GM18498 (cell line): Measurements from ENCODE around the gene CD27.
A peak's percentile ranks its signal among the peaks of the same experiment; 100 is the strongest.
"Not testable (repeated sequence)": the region's sequence is repeated elsewhere in the genome, so short reads cannot be mapped to it uniquely, and the experiment has no call there.

Experiments used
- ATAC-seq: cut with Tn5 transposase; IDR thresholded peaks from one replicate; pipeline ENCODE4 v1.9.1; 2021; ENCODE audit warnings: mild to moderate bottlenecking, moderate library complexity; ENCODE audit not compliant: unreplicated experiment

CD27 gene

DNA sequence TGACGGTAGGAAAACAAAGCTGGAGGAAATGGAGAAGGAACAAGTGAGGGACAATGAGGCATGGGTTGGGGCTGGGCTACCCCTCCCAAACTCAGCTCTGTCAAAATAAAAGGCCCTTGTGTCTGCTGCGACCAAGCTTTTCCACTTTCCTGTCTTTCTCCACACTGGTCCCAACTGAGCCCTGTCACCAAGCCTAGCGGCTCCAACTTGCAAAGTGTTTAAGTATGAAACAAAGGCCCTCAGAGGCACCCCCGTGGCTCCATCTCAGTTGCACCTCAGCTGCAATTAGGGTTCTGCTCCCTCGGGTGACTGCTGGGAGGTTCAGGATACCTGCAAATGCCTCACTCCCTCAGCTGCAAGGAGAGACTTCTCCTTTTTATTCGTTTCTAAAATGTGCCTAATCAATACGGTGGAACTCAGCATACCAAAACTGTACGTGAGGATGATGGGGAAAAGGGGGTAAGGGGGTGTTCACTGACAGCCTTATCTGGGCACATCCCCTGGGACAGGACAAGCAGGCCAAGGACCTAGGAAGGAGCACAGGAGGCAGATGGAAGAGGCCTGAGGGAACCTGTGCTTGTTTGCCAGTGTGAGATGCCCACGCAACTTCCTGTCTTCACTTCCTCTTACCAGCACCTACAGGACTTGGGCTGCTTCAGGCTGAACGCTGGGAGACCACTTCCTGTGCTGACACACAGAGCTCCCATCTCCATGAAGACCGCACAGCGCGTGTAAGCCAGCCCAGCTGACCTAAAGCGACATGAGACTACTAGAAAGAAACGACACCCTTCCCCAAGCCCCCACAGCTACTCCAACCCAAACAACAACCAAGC lies 16.9 kb downstream of the CD27 start:
- peak; percentile 77 for ATAC-seq

DNA sequence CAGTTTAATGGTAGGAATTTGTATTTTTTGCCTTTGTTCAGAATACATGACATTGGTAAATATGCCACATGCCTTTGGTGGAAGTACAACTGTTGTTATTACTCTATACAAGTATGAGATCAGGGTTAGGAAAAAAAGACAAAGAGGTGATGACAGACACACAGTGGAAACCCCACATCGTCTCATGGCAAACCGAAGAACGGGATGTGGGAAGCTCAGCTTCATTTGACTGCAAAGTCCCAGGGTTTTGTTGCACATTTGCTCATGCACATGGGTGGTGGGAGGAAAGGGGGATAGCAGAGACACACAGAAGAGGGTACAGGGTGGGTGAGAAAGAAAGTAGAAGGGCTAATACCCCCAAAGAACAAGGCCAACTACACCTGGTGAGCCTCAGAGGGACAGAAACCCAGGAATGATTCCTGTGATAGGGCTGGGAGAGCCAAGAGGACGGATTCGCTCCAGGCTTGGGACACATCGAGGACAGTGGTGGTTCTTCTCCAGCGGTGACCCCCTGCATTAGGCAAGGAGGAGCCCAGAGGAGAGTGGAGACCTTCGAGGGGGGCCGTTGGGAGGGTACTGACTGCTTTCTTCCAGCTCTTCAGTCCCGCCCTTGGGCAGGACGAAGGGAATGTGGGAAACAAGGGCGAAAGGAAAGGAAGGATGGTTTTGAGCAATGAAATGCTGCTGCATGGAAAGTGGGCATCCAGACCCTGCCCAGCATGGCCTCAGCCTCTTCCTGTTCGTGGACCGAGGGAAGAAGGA lies 17.7 kb downstream of the CD27 start:
- no peak for ATAC-seq

DNA sequence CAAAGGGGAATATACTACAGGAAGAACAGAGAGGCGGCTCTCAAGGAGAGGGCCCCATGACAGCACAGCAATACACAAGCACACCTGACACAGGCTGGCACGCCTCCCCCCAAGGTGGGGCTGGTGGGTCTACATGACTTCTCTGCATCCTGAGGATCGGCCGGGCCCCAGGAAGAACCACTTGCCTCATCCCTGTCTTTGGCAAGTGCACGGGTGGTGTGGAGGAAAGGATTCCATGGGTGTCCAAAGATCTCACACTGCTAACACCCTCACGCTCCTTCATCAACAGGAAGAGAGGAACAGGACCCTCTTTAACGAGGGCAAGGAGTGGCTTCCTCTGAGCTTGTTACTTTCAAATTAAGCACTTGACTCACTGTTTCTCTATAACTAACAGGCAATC lies 18.5 kb downstream of the CD27 start:
- no peak for ATAC-seq

DNA sequence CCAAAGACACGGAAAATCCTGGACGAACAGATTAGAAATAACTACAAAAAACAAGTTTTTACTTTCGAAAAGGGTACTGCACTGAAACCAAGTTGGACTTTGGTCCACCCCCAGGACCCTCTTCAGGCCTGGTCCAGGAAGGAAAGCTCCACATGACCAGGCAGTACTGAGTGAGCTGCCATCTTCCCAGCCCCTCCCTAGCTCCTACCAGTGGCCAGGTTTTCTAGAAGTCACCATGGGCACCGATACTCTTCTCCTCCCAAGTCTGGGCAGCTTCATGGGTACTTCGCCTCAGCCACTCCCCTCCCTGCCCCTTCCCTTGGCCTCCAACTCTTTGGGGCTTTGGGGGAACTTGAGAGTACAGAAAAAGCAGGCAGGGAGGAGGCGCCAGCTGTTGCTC lies 19.1 kb downstream of the CD27 start:
- ATAC-seq, result no peak

DNA sequence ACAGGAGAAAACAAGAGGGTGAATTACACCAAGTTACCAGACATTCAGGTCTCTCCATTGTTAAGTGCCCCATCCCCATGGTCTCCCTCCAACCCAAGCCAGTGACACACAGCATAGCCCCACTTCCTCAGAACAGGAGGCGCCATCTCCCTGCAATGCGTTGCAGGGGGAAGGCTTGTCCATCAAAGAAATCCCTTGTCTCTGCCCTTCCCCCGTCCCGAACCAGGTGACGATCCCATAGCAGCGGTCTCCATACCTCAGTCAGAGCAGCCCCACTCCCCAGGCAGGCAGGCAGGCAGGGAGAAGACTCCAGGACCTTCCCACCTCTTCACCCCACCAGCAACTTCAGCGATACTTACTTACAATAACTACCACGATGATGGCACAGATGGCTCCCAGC lies 19.8 kb downstream of the CD27 start:
- ATAC-seq, result no peak

DNA sequence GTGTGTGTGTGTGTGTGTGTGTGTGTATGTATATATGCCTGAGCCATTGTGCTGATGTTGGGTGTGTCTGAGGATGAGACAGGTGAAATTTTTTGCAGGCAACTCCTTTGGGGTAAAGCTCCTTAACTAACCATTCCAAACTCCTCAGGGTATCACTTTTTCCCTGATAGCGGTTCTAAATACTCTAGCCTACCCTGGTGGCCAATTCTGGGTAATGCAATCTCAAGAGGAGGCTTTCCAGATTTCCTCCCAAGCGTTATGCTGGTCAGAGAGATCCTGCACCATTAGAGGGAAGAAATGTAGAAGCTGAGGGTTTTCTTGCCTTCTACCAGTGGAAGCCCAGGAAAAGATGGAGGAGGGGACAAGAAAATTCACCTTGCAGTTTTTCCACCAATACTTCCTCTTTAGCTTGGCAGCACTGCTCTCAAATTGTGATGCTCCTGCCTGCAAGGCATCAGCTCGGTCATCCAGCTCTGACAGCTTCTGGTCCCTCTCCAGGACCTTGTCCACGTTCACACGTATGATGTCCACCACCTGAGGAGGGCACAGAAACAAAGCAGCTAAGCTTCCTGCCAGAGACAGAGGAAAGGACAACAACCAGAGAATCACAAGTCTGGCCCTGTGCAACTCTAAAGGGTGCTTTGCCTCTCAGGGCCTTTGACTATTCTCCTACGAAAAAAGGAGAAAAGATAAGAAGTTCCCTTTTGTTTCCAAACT lies 20.9 kb downstream of the CD27 start:
- no peak for ATAC-seq

DNA sequence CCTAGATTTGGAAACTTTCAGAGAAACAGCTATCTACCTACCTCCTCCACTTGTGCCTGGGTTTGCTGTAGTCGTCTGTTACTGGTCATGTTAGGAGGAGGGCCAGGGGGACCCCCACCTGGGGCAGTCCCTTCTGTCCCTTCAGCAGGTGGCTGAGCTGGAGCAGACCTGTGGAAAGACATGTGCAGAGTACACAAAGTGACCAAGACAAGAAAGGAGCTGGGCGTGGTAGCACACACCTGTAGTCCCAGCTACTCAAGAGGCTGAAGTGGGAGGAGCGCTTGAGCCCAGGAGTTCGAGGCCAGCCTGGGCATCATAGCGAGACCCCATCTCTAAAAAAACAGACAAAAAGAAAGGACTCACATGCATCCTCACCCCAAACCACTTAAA lies 21.4 kb downstream of the CD27 start:
- no peak for ATAC-seq

DNA sequence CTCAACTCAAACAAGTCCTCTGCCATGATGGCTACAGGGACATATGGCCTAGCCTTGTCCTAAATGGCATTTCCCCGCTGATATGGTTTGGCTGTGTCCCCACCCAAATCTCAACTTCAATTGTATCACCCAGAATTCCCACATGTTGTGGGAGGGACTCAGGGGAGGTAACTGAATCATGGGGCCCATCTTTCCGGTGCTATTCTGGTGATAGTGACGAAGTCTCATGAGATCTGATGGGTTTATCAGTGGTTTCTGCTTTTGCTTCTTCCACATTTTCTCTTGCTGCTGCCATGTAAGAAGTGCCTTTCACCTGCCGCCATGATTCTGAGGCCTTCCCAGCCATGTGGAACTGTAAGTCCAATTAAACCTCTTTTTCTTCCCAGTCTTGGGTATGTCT lies 22.0 kb downstream of the CD27 start:
- ATAC-seq, result not testable (repeated sequence)

DNA sequence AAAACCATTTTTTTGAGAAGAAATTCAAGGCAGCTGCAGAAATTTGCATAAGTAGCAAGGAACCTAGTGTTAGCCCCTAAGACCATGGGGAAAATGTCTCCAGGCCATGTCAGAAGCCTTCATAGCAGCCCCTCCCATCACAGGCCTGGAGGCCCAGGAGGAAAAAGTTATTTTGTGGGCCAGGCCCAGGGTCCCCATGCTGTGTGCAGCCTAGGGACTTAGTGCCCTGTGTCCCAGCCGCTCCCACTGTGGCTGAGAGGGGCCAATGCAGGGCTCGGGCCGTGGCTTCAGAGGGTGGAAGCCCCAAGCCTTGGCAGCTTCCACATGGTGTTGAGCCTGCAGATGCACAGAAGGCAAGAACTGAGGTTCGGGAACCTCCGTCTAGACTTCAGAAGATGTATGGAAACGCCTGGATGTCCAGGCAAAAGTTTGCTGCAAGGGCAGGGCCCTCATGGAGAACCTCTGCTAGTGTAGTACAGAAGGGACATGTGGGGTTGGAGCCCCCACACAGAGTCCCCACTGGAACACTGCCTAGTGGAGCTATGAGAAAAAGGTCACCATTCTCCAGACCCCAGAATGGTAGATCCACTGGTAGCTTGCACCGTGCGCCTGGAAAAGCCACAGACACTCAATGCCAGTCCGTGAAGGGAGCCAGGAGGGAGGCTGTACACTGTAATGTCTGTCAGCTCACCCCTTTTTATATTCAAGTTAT lies 23.0 kb downstream of the CD27 start:
- not testable (repeated sequence) for ATAC-seq

DNA sequence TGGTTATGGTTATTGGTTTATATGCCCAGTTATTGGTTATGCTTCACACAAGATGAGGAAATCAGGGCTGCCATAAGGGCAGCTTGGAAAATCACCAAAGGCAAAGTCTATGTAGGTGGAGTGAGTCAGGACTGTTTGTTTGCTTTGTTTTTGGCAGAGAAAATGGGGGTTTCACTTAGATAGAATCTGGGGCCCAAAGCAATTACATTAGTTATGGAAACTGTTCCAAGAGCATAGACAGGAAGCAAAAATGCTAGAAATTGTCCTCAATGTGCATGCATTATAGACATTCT lies 23.5 kb downstream of the CD27 start:
- no peak for ATAC-seq

DNA sequence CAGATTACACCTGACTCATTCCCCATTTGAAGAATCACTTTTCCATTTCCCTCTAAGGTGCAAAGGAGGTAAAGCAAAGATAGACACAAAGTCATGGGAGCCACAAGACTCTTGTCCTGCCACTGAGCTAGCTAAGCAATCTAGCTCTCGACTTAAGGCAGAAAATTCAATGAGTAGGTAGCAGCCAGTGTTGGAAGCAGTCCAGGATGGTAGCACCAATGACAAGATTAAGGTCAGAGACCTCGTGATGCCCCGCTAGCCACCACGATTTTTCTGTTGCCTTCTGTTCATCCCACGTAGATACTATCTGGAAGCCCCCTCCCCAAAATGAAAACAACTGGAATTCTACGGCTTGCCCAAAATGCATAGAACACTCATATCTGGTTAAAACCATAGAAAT lies 24.3 kb downstream of the CD27 start:
- no peak for ATAC-seq

DNA sequence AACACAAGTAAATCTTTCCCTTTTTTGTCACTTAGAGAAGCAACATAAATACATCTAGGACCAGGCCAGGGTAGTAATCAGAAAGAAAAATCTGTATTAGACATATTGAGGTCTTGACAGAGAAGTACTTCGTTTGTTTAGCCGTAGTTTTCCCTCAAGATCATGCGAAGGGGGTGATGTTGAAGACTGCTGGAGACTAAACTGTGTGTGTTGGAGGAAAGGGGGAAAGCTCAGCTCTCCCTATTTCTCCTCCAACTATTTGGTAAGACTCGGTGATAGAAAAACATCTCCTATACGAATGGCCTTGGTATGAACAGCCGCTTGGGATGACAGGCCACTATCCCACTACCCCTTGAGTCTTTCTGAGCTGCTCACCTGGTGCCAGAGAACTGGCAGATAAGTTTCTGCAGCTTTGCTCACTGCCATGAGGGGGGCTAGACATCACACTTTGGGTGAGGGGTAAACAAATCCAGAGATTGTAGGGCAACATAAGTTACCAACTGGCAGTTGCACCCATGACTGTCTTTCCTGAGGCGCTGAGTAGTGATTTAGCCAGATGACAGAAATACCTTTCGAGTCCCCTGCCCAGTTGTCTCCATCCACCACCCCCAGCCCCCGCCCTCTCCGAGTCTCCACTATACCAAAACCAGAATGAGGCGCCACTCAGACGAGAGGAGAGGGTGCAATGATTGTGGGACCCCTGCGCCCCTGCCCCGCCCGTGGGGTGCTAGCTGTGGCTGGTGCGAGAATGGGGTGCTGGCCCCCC lies 25.0 kb downstream of the CD27 start:
- no peak for ATAC-seq

DNA sequence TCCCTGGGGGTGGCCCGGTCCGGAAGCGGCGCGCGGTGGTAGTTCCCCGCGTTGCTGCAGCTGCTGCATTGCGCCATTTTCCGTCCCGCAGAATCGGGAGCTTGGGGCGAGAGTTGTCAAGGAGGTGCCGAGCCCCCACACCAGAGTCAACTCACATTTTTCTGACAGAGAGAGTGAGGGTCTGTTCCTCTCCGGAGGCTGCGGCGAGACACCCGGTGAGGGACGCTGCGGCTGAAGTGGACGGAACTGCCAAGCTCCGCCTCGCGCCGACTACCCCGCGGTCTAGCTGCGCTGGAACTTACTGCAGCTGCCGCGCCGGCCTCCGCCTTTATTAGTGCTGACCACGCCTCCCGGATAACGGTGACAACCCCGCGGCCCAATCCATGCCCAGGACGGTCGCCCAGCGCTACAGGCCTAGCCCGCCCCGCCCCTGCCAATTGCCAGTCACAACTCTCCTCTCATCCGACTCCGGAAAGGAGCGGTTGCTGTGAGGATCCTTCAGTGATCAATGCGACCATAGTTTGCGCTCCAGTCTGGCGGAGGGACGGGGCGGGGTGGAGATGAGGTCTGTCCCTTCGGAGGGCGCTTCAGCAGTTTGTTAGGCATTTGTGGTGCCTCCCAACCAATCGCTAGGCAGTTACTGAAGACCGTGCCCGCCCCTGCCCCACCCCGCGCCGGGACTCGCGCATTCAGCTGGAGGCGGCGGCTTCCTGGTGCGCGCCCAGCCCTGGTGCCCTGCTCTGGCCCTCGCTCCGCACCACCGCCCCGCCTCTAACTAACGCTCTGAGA lies 25.8 kb downstream of the CD27 start, which contains the start of gene VAMP1:
TSS of gene VAMP1 (minus strand) at position 303 of the 789 bp plus-strand sequence. CDS start at position 157, 146 bp downstream.
- peak; percentile 88 for ATAC-seq

DNA sequence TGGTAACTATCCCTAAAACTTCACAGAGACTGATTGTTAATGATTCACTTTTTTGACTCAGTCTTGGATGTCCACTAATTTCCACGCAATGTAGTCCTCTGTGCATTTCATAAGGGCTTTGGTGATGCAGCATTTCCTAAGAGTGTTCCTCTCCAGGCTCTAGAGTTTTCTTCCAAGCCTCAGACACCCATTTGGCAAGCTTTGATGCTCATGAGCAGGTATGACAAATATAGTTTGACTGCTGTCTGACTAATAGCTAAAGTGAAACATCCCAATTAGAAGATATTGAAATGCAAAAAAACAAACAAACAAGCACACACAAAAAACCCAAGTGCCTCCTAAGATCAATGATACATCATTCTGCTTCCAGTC lies 27.2 kb downstream of the CD27 start:
- ATAC-seq, result no peak

DNA sequence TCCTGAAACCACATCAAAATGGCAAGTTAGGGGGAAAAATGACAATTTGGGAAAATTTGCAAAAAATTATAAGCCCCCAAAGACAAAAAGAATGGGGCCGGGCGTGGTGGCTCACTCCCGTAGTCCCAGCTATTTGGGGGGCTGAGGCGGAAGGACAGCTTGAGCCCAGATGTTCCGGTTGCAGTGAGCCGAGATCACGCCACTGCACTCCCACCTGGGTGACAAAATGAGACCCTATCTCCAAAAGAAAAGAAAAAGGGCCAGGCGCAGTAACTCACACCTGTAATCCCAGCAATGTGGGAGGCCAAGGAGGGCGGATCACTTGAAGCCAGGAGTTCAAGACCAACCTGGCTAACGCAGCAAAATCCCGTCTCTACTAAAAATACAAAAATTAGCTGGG lies 27.7 kb downstream of the CD27 start:
- ATAC-seq, result no peak

DNA sequence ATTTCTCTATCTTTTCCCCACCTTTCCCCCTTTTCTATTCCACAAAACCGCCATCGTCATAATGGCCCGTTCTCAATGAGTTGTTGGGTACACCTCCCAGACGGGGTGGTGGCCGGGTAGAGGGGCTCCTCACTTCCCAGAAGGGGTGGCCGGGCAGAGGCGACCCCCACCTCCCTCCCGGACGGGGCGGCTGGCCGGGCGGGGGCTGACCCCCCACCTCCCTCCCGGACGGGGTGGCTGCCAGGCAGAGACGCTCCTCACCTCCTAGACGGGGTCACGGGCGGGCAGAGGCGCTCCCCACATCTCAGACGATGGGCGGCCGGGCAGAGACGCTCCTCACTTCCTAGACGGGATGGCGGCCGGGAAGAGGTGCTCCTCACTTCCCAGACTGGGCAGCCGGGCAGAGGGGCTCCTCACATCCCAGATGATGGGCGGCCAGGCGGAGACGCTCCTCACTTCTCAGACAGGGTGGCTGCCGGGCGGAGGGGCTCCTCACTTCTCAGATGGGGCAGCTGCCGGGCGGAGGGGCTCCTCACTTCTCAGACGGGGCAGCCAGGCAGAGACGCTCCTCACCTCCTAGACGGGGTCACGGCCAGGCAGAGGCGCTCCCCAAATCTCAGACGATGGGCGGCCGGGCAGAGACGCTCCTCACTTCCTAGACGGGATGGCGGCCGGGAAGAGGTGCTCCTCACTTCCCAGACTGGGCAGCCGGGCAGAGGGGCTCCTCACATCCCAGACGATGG lies 30.6 kb downstream of the CD27 start:
- ATAC-seq, result not testable (repeated sequence)

DNA sequence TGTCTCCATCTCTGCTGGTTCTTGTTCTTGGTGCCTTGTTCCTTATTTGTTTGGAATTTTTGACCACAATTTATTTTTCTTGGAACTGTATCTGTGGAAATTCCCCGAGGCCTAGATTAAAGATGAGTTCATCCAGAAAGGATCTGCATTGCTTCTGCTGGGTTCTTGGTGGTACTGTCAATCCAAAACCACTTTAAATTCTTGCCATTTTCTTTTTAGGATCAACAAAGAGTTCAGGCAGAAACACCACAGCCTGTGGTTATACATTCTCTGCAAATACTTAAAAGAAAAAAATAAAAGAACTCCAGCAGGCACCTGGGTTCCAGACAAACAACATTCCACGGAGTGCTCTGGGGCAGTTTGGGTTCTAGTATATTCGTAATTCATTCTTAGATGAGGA lies 31.7 kb downstream of the CD27 start:
- ATAC-seq, result no peak

DNA sequence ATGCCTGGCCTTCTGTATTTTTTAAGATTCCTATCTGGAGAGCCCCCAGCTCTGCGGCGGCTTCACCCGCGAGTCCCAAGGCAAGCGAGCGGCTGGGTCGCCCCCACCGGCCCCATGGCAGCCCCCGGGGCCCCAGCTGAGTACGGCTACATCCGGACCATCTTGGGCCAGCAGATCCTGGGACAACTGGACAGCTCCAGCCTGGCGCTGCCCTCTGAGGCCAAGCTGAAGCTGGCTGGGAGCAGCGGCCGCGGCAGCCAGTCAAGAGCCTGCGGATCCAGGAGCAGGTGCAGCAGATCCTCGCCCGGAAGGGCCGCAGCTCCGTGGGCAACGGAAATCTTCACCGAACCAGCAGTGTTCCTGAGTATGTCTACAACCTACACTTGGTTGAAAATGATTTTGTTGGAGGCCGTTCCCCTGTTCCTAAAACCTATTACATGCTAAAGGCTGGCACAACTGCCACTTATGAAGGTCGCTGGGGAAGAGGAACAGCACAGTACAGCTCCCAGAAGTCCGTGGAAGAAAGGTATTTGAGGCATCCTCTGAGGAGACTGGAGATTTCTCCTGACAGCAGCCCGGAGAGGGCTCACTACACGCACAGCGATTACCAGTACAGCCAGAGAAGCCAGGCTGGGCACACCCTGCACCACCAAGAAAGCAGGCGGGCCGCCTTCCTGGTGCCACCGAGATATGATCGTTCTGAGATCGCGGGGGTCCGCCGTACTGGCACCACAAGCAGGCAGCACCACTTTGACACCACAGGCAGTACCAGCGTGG lies 33.0 kb downstream of the CD27 start:
- not testable (repeated sequence) for ATAC-seq
